Upper lobe of right lung (tissue), 1 donor: Measurements from ENCODE around the gene FTL. TPM values are rescaled to one million over a fixed set of nuclear protein-coding genes. Genes with fewer than 3 reads are reported as not detected.

ENCODE experiments used
- ATAC-seq: fragments of 200-7000 bp; cut with Tn5 transposase; one replicate; pipeline ENCODE4 v1.9.1; 2020; ENCODE audit warnings: mild to moderate bottlenecking, moderate library complexity
- DNase-seq: peaks from one replicate; pipeline ENCODE4 v3.0.0-alpha.2; 2020
- H3K27ac ChIP-seq: fragments of 200-600 bp; one replicate; pipeline ENCODE4 v1.8.0; 2022
- H3K27me3 ChIP-seq: fragments of 200-600 bp; one replicate; pipeline ENCODE4 v1.8.0; 2022; ENCODE audit warnings: mild to moderate bottlenecking
- H3K36me3 ChIP-seq: fragments of 200-600 bp; one replicate; pipeline ENCODE4 v1.8.0; 2022
- H3K4me1 ChIP-seq: fragments of 200-600 bp; one replicate; pipeline ENCODE4 v1.8.0; 2022
- H3K4me3 ChIP-seq: fragments of 200-600 bp; one replicate; pipeline ENCODE4 v1.8.0; 2022; ENCODE audit warnings: mild to moderate bottlenecking
- H3K9me3 ChIP-seq: fragments of 200-600 bp; one replicate; pipeline ENCODE4 v1.8.0; 2022
- intact Hi-C: fragments of 100-400 bp; cut with DNase I; formaldehyde crosslinking; loops from one replicate; pipeline ENCODE4 v1.11.0; 2022
- total RNA-seq: library from RNA; stranded (reverse); fragmentation: NEBNext Ultra II Directional; extraction: Animal tissue kit (Norgen Biotek cat#: 25700); gene quantifications from one replicate; pipeline ENCODE4 v1.2.1, GENCODE V29; 2021
- TF ChIP-seq, protein P1 (sequence below): fragments of 200-600 bp; IDR thresholded peaks from one replicate; pipeline ENCODE4 v1.8.0; 2022; ENCODE audit warnings: antibody characterized with exemption
- donor health status: DM: no; HTN: yes; CAD: no; lungs with severe emphysema.

Gene FTL
- total RNA-seq, 1 donor from 2014 or later, result 7,346 TPM

DNA sequence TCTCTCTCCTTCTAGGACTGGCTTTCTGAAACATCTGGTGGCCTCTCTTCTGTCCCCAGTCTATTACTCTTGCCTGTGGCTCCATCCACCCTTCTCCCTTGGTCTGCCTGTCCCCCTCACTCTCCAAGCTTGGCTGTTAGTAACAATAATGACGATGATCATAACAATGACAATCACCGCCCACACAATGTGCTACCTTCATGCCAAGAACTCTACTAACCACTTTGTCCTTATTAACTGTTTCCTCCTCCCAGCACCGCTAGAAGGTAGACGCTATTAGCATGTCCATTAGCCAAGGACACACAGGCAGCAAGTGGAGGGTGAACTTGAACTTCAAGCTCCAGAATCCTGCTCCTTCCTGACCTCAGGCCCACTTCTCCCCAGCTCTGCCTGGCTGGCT, 25.3 kb downstream of the FTL start:
- DNase-seq, result no peak
- H3K4me3 ChIP-seq, result no peak overlapping the region
- TF ChIP-seq, protein P1, sequence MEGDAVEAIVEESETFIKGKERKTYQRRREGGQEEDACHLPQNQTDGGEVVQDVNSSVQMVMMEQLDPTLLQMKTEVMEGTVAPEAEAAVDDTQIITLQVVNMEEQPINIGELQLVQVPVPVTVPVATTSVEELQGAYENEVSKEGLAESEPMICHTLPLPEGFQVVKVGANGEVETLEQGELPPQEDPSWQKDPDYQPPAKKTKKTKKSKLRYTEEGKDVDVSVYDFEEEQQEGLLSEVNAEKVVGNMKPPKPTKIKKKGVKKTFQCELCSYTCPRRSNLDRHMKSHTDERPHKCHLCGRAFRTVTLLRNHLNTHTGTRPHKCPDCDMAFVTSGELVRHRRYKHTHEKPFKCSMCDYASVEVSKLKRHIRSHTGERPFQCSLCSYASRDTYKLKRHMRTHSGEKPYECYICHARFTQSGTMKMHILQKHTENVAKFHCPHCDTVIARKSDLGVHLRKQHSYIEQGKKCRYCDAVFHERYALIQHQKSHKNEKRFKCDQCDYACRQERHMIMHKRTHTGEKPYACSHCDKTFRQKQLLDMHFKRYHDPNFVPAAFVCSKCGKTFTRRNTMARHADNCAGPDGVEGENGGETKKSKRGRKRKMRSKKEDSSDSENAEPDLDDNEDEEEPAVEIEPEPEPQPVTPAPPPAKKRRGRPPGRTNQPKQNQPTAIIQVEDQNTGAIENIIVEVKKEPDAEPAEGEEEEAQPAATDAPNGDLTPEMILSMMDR, result no peak
- H3K27ac ChIP-seq, result no peak overlapping the region
- intact Hi-C loops, result no loop called here
- peaks cover 24% of the 10 kb centered on the region for H3K36me3 ChIP-seq
- no peaks in the 10 kb centered on the region for H3K27me3 ChIP-seq
- H3K4me1 ChIP-seq, result peaks cover 20% of the 10 kb centered on the region
- H3K9me3 ChIP-seq, result no peaks in the 10 kb centered on the region
- ATAC-seq, result no peak

DNA sequence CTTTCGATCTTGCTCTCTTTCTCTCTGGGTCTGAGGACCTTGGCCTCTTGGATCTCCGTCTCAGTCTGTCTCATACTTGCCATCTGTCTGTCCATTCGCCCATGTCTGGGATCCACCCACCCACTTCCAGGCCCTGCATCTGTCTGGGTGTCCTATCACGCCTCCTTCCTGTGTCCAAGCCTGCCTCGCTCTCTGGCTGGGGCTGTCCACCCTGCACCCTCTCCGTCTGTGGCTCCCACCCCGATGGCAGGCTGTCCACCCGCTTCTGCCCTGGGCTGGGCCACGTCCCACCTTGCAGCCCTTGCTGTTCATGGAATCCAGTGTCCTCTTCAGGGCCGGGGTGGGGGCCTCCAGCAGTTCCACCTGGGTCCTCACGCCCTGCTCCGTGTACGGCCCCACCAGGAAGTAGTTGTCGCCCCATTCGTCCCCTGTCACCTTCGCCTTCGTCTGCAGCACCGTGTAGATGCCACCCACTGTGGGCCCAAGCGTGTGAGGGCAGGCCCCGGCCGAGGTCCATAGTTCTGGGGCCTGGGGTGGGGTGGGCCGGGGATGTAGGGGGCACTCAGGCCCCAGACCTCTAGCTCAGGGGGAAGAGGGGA, 26.0 kb downstream of the FTL start:
- Histone ChIP-seq H3K36me3 (peaks cover 18% of the 10 kb centered on the region), H3K4me3 (no peak overlapping the region), H3K4me1 (peaks cover 20% of the 10 kb centered on the region), H3K27me3 (no peaks in the 10 kb centered on the region), H3K27ac (peak overlapping the region; percentile 95), H3K9me3 (no peaks in the 10 kb centered on the region)
- DNase-seq, result no peak
- TF ChIP-seq, protein P1, result no peak
- intact Hi-C loops, result no loop called here
- ATAC-seq, result no peak

DNA sequence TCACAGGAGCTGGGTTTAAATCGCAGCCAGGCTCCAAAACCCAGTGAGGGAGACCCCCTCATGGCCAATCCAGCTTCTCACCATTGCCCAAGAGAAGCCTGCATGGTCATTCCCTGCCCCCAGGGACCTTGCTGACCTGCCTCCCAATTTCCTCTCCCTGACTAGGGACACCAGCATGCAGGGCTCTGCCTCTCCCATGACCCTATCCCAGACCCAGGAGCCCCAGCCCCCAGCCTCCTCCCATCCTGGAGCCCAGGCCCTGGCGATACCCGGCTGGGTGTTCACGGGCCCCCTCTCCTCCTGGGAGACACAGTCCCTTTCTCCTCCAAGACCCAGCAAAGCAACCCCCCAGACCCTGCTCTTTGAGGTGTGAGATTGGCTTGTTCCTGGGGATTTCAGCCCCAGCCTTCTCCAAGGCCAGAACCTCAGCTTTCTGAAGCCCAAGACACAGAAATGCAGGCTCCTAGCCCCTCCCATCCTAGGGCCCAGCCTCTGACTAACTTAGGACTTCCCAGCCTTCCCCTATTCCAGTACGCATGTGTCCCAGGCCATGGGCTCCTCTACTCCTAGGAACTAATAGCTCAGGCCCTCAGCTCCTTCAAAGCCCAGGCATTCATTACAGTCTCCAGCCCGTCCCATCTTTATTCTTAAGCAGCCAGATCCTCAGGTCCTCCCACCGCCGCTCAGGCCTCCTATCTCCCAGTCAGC, 26.9 kb downstream of the FTL start:
- peaks cover 20% of the 10 kb centered on the region for H3K4me1 ChIP-seq
- H3K27ac ChIP-seq, result peak overlapping the region; percentile 95
- peak; percentile 53 for ATAC-seq
- intact Hi-C loops, result no loop called here
- no peak for DNase-seq
- TF ChIP-seq, protein P1, result no peak
- no peaks in the 10 kb centered on the region for H3K9me3 ChIP-seq
- H3K27me3 ChIP-seq, result no peaks in the 10 kb centered on the region
- peak overlapping the region; percentile 80 for H3K4me3 ChIP-seq
- H3K36me3 ChIP-seq, result peaks cover 11% of the 10 kb centered on the region

DNA sequence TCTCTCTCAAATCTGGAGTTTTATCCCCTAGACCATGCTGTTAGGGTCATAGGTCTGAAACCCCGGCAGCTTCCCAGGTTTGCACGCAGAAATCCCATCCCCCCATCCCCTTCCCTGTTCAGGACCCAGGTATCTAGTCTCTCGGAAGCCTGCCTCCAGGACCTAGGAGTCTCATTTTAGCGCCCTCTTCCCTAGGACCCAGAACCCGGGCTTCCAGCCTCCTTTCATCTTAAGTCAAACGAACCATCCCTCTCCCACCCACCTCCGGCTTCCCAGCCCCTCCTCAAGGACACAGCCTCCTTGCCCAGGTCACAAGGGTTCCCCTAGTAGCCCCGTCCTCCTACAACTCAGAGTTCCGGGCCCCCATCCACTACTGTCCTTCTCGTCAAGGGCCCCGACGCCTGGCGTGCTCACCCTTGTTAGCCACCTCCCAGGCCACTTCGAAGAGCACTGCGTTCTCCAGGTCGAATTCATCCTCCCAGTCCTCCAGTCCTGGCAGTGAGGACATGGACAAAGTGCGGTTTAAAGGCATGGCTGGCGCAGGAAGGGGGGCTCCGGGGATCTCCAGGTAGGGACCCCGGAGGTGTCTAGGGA, 27.6 kb downstream of the FTL start:
- Histone ChIP-seq H3K27me3 (no peaks in the 10 kb centered on the region), H3K4me1 (peaks cover 20% of the 10 kb centered on the region), H3K9me3 (no peaks in the 10 kb centered on the region), H3K36me3 (peaks cover 8% of the 10 kb centered on the region), H3K4me3 (peak overlapping the region; percentile 80), H3K27ac (peak overlapping the region; percentile 95)
- TF ChIP-seq, protein P1, result no peak
- ATAC-seq (peak; percentile 5), DNase-seq (peak; percentile 78)
- intact Hi-C loops, result no loop called here

DNA sequence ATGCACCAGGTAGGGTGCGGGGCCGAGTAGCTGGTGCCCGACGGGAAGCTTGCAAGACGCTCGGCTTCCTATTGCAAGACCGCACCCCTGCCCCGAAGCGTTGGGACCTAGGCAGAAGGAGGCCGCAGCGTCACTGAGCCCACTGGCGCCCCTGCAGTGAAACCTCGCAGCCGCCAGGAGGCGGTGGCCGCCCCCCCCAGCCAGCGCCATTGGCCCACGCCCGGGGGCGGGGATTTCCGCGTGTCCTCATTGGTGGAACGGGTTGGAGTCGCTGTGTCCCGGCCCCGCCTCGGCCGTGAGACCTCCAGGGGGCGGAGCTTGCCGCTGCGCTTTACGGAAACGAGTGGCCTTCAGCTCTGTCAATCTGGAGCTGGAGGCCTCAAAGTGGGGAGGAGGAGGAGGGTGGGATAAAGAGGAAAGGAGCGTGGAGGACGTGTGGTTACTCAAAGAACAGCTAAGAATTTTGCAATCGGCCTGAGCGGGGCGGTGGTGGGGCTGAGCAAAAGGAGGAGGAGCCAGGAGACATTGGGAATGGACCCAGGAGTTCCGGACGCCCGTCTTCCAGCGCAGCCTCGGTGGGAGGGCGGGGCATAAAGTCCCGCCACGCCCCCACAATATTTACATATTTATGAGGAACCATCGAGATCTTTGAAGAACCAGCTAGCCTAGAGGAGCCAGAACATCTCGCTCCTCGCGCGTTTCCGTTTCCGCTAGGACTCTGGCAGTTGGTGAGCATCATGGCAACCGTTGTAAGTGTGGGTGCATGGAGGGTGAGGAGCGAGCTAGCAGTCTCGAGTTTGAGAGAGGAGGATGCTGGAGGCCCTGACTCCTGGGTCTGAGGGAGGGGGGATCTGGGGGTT, 28.3 kb downstream of the FTL start, which contains the start of the genes GYS1 and RUVBL2:
TSS of gene GYS1 (minus strand) at position 135 of the 860 bp plus-strand sequence. CDS start 197 bp downstream, outside the sequence.
TSS of gene RUVBL2 (plus strand) at position 713 of the 860 bp plus-strand sequence. CDS start at position 738, 25 bp downstream.
- peaks cover 3% of the 10 kb centered on the region for H3K36me3 ChIP-seq
- intact Hi-C loops, result no loop called here
- peak; percentile 94 for ATAC-seq
- TF ChIP-seq, protein P1, result peak; percentile 97
- no peaks in the 10 kb centered on the region for H3K27me3 ChIP-seq
- H3K4me1 ChIP-seq, result peaks cover 20% of the 10 kb centered on the region
- H3K4me3 ChIP-seq, result peak within 1 kb of the TSS; percentile 80
- peak within 1 kb of the TSS; percentile 95 for H3K27ac ChIP-seq
- no peaks in the 10 kb centered on the region for H3K9me3 ChIP-seq
- peak; percentile 100 for DNase-seq
